SJCRH30 (cell line): Measurements from ENCODE around the gene CHD9. TPM values are rescaled to one million over a fixed set of nuclear protein-coding genes. Genes with fewer than 3 reads are reported as not detected.
"Not testable (repeated sequence)": the region's sequence is repeated elsewhere in the genome, so short reads cannot be mapped to it uniquely, and the experiment has no call there.

Experiments
- DNase-seq, 2 experiments: peaks; one replicate each; pipeline ENCODE4 v3.0.0-alpha.2; 2015 to 2020
- H3K27ac ChIP-seq: fragments of 250-450 bp; sonication (Bioruptor Pico); 2 replicates; pipeline ENCODE4 v1.5.1; 2020; ENCODE audit warnings: mild to moderate bottlenecking, moderate library complexity
- H3K27me3 ChIP-seq: fragments of 250-450 bp; sonication (Bioruptor Pico); 2 replicates; pipeline ENCODE4 v1.5.1; 2020; ENCODE audit warnings: mild to moderate bottlenecking, moderate library complexity
- H3K36me3 ChIP-seq: fragments of 250-450 bp; sonication (Bioruptor Pico); 2 replicates; pipeline ENCODE4 v1.5.1; 2020; ENCODE audit warnings: mild to moderate bottlenecking, moderate library complexity
- H3K4me1 ChIP-seq: fragments of 250-450 bp; sonication (Bioruptor Pico); 2 replicates; pipeline ENCODE4 v1.5.1; 2020; ENCODE audit warnings: mild to moderate bottlenecking, moderate library complexity
- H3K4me3 ChIP-seq: fragments of 250-450 bp; sonication (Bioruptor Pico); 2 replicates; pipeline ENCODE4 v1.5.1; 2020; ENCODE audit warnings: mild to moderate bottlenecking, moderate library complexity
- H3K9me3 ChIP-seq: fragments of 250-450 bp; sonication (Bioruptor Pico); replicated peaks from 2 replicates; pipeline ENCODE4 v1.5.1; 2020; ENCODE audit warnings: mild to moderate bottlenecking, moderate library complexity
- total RNA-seq: library from RNA; depleted of rRNA; stranded (reverse); fragments of >200 nt; shearing (Covaris generic); gene quantifications from 2 replicates; pipeline ENCODE4 v1.2.3, GENCODE V29; 2014

CHD9 gene
- total RNA-seq, 1 experiment from 2014 or later = 62.3 TPM

DNA sequence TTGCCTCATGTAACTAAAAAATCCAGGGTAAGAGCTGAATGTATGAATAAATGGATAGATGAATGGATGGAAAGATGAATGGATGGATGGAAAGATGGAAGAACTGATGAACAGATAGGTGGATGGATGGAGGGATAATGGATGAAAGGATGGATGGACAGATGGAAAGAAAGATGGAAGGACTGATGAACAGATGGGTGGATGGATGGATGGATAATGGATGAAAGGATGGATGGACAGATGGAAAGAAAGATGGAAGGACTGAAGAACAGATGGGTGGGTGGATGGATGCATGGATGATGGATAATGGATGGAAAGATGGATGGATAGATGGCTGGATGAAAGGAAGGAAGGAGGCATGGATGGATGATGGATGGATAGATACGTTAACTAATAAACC is 14.0 kb upstream of the CHD9 start:
- Histone ChIP-seq H3K4me3 (no peak overlapping the region), H3K9me3 (no peaks in the 10 kb centered on the region), H3K4me1 (peaks cover 11% of the 10 kb centered on the region), H3K27me3 (no peaks in the 10 kb centered on the region; the same call in 1 of the 2 replicates), H3K27ac (no peak overlapping the region), H3K36me3 (no peaks in the 10 kb centered on the region)
- DNase-seq = no peak

- Histone ChIP-seq H3K4me3 (no peak overlapping the region; the same call in 1 of the 2 replicates), H3K4me1 (peaks cover 11% of the 10 kb centered on the region), H3K9me3 (no peaks in the 10 kb centered on the region), H3K36me3 (no peaks in the 10 kb centered on the region), H3K27ac (peak overlapping the region; percentile 11; the same call in 1 of the 2 replicates), H3K27me3 (no peaks in the 10 kb centered on the region; the same call in 1 of the 2 replicates)
- peak; percentile 86 to 88 for DNase-seq
These were observed 13.3 kb upstream of the CHD9 start for GRCh38 chr16:53041320-53042051.

DNA sequence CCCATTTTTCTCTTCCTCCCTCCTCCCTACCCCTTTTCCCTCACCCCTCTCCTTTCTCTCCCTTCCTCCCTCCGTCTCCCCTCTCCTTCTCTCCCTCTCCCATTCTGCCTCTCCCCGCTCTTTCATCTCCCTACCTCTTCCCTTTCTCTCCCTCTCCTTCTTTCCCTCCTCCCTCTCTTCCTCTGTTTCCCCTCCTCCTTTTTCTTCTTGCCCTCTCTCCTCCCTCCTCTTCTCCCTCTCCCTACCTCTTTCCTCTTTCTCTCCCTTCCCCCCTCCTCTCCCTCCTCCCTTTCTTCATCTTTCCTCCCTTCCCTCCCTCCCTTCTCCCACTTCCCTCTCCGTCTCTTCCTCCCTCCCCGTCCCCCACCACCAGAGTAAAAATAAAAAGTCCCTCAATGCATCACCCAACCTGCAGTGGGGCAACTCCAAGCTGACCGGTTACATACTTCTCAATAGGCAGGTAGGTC is 12.5 kb upstream of the CHD9 start:
- no peaks in the 10 kb centered on the region for H3K36me3 ChIP-seq
- H3K9me3 ChIP-seq = no peaks in the 10 kb centered on the region
- peak overlapping the region; percentile 11; the same call in 1 of the 2 replicates for H3K27ac ChIP-seq
- no peak overlapping the region; the same call in 1 of the 2 replicates for H3K4me3 ChIP-seq
- peaks cover 11% of the 10 kb centered on the region for H3K4me1 ChIP-seq
- DNase-seq = no peak
- H3K27me3 ChIP-seq = no peaks in the 10 kb centered on the region; the same call in 1 of the 2 replicates

- H3K27ac ChIP-seq = no peak overlapping the region
- no peaks in the 10 kb centered on the region for H3K36me3 ChIP-seq
- peaks cover 11% of the 10 kb centered on the region for H3K4me1 ChIP-seq
- no peaks in the 10 kb centered on the region for H3K9me3 ChIP-seq
- H3K4me3 ChIP-seq = no peak overlapping the region
- no peaks in the 10 kb centered on the region; the same call in 1 of the 2 replicates for H3K27me3 ChIP-seq
- no peak for DNase-seq
These were observed 11.4 kb upstream of the CHD9 start for GRCh38 chr16:53043428-53043831.

DNA sequence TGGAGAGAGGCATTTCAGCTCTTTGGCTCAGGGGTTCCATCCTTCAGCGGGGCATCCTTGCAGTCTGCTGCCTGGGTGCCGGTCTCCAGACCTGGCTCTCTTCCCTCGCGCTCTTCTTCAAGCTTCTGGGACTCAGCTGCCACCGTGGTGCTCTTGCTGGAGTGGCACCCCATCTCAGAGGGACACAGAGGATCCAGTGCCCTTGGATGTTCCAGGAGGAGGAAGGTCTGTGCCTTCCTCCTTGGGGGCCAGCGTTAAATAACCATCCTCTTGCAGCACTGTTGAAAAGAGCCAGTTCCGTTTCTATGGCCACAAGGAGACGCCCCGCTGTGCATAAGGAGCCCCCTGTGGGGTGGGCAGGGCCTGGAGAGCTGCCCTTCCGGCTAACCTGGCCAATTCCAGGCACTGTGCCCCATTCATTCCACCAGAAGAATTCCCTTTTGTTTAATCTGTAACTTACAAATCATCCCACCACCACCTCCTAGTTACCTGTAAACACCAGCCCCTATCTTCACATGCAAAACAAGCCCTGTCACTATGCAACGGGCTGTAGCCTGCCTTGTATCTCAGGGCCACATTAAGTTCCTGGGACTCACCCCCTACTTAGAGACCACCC is 10.7 kb upstream of the CHD9 start:
- Histone ChIP-seq H3K4me1 (peaks cover 11% of the 10 kb centered on the region), H3K27ac (no peak overlapping the region), H3K9me3 (no peaks in the 10 kb centered on the region), H3K36me3 (no peaks in the 10 kb centered on the region), H3K4me3 (no peak overlapping the region), H3K27me3 (no peaks in the 10 kb centered on the region; the same call in 1 of the 2 replicates)
- DNase-seq = no peak

DNA sequence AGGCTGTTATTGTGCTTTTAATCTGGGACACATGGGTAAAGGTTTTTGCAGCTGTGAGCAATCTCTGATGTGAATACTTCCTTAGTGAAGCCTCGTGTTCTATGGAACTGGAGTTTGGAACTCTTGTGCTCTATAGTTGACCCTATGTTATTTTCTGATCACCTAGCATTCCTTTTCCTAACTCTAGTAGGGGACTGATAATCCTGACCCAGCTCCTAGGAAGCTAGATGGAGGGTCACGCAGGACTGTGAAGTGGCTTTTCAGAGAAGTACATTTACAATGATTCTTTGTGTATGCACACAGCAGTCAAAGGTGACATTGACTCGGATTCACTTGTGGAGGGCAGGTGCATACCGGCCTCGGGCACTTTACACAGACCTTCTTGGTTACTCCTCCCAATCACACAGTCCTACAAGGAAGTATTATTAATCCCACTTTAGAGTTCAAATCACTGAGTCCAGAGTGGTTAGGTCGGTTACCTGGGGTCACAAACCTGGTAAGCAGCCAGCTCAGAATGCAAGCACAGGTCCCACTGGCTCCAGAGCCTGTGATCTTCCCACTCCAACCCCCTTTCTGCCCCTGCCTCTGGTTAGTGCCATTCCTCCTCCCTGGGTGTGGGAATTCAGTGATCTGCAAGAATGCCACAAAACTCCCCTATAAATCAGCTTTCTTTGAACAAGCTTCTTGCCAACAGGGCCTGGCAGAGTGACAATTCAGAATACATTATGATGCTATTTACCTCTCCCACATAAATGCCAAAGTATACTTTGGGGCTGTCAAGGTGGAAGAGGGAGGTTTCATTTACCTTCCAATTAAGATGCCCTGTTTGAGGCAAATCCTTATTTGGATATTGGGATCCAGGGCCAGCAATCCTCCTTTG is 9.2 kb upstream of the CHD9 start:
- Histone ChIP-seq H3K36me3 (no peaks in the 10 kb centered on the region), H3K4me3 (no peak overlapping the region), H3K4me1 (peaks cover 11% of the 10 kb centered on the region), H3K27me3 (no peaks in the 10 kb centered on the region; the same call in 1 of the 2 replicates), H3K27ac (no peak overlapping the region), H3K9me3 (no peaks in the 10 kb centered on the region)
- DNase-seq = no peak

- H3K4me1 ChIP-seq, DNase-seq, H3K27me3 ChIP-seq: not testable (repeated sequence)
These were observed 7.3 kb upstream of the CHD9 start for GRCh38 chr16:53047515-53047914.

GRCh38 chr16:53048139-53048915 is 6.5 kb upstream of the CHD9 start:
- Histone ChIP-seq H3K9me3 (no peaks in the 10 kb centered on the region), H3K27me3 (no peaks in the 10 kb centered on the region), H3K4me3 (no peak overlapping the region), H3K36me3 (no peaks in the 10 kb centered on the region), H3K27ac (no peak overlapping the region), H3K4me1 (peaks cover 3% of the 10 kb centered on the region; the same call in 1 of the 2 replicates)
- no peak for DNase-seq

More at GRCh38 chr16:53047515-53047914, 7.3 kb upstream of the CHD9 start:
- H3K36me3 ChIP-seq, H3K27ac ChIP-seq, H3K4me3 ChIP-seq, H3K9me3 ChIP-seq: not testable (repeated sequence)

DNA sequence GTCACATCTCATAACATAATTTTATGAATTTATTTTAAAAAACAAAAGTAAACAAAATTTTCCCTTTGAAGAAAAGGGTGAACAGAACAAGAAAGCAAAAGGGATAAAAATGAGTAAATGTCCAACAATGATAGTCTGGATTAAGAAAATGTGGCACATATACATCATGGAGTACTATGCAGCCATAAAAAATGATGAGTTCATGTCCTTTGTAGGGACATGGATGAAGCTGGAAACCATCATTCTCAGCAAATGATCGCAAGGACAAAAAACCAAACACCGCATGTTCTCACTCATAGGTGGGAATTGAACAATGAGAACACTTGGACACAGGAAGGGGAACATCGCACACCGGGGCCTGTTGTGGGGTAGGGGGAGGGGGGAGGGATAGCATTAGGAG is 3.5 kb upstream of the CHD9 start:
- not testable (repeated sequence) for H3K36me3 ChIP-seq, H3K4me1 ChIP-seq, H3K27ac ChIP-seq, H3K4me3 ChIP-seq, H3K9me3 ChIP-seq, H3K27me3 ChIP-seq, DNase-seq

DNA sequence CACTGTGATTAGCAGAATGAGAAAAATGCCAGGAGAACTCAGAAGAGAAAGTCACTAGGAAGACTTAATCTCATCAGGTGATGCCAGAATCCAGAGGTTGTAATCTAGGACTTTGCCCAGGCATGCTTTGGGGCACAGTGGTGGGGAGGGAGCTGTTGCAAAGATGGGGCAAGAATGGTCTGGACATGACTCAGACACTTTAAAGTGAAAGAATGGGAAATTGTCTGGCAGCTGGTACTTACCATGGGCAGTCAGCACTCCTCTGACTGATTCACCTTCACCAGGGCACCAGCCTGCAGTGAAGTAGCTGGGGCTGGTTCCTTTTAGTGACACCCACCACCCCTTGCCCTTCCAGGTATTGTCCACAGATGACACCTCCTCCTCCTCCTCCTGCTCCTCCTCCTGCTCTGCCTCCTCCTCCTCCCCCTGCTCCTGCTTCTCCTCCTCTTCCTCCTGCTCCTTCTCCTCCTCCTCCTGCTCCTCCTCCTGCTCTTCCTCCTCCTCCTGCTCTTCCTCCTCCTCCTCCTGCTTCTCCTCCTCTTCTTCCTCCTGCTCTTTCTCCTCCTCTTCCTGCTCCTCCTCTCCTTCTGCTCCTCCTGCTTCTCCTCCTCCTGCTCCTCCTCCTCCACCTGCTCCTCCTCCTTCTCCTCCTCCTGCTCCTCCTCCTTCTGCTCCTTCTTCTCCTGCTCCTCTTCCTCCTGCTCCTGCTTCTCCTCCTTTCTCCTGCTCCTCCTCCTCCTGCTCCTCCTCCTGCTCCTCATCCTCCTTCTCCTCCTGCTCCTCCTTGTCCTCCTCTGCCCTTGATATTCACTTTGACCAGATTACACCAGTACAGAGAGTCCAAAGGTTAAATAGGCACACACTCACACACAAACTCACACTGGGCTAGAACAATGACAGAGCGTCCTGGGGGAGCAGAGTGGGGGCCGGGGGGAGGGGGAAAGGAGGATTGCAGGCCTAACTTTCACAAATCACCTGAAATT is 2.0 kb upstream of the CHD9 start, which contains the start of gene CHD9NB:
TSS of gene CHD9NB (minus strand) at position 379 of the 983 bp plus-strand sequence. CDS start 8,739 bp downstream, outside the sequence.
- H3K4me3 ChIP-seq = no peak within 1 kb of the TSS
- H3K27ac ChIP-seq = no peak within 1 kb of the TSS
- no peaks in the 10 kb centered on the region for H3K27me3 ChIP-seq
- peaks cover 3% of the 10 kb centered on the region; the same call in 1 of the 2 replicates for H3K4me1 ChIP-seq
- peak; percentile 26 to 44 for DNase-seq
- no peaks in the 10 kb centered on the region for H3K36me3 ChIP-seq
- no peaks in the 10 kb centered on the region for H3K9me3 ChIP-seq

DNA sequence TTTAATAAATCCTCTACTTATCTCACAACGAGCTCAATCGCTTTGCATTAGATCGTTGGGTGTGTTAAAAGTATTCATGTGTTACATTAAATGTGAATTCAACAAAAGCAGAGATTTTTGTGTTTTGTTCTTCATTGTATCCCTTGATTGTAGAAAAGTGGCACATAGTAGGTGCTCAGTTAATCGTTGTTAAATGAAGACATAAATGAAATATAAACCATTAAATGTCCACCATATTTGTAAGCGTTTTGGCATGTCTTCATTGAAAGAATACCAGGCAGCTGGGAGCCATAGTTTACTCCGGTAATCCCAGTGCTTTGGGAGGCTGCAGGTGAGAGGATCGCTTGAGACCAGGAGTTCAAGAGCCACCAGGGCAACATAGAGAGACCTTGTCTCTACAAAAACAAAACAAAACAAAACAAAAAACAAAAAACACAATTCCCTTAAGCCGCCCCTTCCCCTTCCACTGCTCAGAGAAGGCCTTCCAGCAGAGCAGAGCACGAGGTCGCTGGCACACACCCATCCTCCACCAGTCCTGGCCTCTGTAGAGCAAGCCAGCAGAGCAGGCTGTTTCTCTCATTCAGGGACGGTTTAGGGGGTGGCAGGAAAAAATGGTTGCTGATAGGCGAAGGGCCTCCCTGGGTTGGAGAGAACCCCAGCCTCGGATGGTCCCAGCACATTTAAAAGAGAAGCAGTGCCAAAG is 673 bp upstream of the CHD9 start:
- peaks cover 3% of the 10 kb centered on the region; the same call in 1 of the 2 replicates for H3K4me1 ChIP-seq
- no peaks in the 10 kb centered on the region for H3K27me3 ChIP-seq
- no peaks in the 10 kb centered on the region for H3K9me3 ChIP-seq
- H3K4me3 ChIP-seq = peak overlapping the region; percentile 83
- H3K27ac ChIP-seq = peak overlapping the region; percentile 75
- H3K36me3 ChIP-seq = no peaks in the 10 kb centered on the region
- peak in 1 of 2 experiments; percentile 44 for DNase-seq

DNA sequence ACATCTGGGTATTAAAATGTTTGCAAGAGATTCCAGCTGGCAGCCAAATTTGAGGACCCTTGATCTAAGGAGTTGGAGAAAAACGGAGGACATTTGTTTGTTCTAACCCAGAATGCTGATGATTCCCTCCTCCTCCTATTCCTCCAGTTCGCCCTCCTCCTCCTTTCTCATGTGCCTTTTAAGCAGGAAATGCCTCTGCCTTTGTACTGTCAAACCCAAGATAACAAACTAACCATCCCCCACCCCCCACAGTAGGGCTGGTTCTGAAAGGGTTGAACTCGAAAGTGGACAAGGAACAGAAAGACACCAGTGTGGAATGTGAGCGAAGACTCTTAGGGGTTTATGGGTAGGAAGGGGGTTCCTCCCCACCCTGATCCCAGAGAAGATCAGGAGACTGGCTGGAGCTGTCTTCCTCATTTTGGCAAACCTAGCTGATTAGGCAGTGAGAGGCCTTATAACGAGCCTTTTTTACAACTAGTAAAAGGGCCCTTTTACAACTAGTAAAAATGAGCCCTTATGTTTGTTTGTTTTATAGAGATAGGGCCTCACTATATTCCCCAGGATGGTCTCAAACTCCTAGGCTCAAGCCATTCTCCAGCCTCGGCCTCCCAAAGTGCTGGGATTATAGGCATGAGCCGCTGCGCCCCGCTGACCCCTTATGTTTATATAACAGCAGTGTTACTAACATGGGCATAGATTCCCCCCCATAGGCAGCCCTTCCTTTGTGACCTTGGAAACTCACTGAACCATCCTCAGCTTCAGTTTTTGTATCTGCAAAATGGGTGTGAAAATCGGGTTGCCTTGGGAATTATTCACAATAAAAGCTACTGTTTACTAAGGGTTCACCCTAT is 975 bp downstream of the CHD9 start:
- DNase-seq = peak; percentile 30 to 57
- no peaks in the 10 kb centered on the region for H3K27me3 ChIP-seq
- H3K27ac ChIP-seq = peak overlapping the region; percentile 75
- peaks cover 3% of the 10 kb centered on the region; the same call in 1 of the 2 replicates for H3K4me1 ChIP-seq
- no peaks in the 10 kb centered on the region for H3K9me3 ChIP-seq
- H3K36me3 ChIP-seq = no peaks in the 10 kb centered on the region
- H3K4me3 ChIP-seq = peak overlapping the region; percentile 83
